22Rv1 (cell line): ENCODE data around the gene KCNG4.

ENCODE experiments used
- CTCF ChIP-seq: fragments of 450-650 bp; IDR thresholded peaks from 2 replicates; pipeline ENCODE4 v1.5.1; 2017; ENCODE audit warnings: mild to moderate bottlenecking
- ZFX ChIP-seq: fragments of 450-650 bp; IDR thresholded peaks from 2 replicates; pipeline ENCODE4 v1.6.1; 2017; ENCODE audit warnings: antibody characterized with exemption, borderline replicate concordance

DNA sequence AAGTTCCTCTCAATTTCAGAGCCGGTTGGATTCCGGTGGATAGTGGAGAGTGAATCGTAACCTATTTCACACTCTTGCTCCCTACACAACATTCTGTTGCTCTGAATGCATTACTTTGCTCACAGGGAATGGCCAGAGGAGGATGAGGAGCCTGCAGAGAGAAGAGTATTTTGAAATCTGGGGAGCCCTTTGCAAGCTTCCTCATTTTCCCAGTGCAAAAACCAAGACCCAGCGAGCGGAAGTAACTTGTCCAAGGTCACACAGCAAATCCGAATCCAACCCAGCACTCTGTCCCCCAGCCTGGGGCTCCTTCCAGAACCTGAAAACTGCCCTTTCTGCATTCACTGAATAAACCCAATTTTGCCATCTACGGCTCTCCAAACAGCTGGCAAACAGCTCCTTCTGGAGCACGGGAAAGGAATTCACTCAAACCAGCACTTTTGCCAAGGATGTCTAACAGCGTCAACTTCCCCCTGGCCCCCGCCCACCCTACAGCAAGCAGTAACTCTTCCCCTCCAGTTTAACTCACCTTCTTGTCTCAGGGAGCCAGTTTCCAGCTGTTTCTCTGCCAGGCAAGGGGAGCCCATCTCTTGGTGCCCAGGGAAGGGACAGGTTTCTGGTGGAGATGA lies 557 bp downstream of the KCNG4 start:
- TF ChIP-seq CTCF (no peak), ZFX (no peak)
